Transverse colon (tissue), 4 donors: ENCODE measurements around the gene FGFBP2.

Experiments used
- EP300 ChIP-seq: sonication (generic); formaldehyde crosslinking; IDR thresholded peaks from one replicate; pipeline ENCODE4 v1.6.1; 2017; ENCODE audit warnings: antibody characterized with exemption, low read depth
- POLR2A ChIP-seq: fragments of 450-650 bp; IDR thresholded peaks from one replicate; pipeline ENCODE4 v1.6.1; 2016; ENCODE audit warnings: antibody characterized with exemption, mild to moderate bottlenecking, moderate library complexity
- POLR2AphosphoS5 ChIP-seq, 3 donors: sonication (generic); formaldehyde crosslinking; IDR thresholded peaks; one replicate each; pipeline ENCODE4 v1.6.1; 2016; ENCODE audit warnings: antibody characterized with exemption in 3 of 3
- TF ChIP-seq, protein P1 (sequence below), 5 experiments: fragments of 200-600 bp in 3 of 5; fragments of 450-650 bp in 2 of 5; sonication (generic) in 3 of 5; IDR thresholded peaks; 1 replicate in 2 of 5; 2 replicates in 3 of 5; pipeline ENCODE4 v1.5.1; 2016 to 2017; ENCODE audit warnings: antibody characterized with exemption in 5 of 5, inconsistent platforms in 3 of 5, mild to moderate bottlenecking in 2 of 5, moderate library complexity in 1 of 5

GRCh38 chr4:15918484-15919129 is 44.4 kb downstream of the FGFBP2 start:
- TF ChIP-seq, protein P1, sequence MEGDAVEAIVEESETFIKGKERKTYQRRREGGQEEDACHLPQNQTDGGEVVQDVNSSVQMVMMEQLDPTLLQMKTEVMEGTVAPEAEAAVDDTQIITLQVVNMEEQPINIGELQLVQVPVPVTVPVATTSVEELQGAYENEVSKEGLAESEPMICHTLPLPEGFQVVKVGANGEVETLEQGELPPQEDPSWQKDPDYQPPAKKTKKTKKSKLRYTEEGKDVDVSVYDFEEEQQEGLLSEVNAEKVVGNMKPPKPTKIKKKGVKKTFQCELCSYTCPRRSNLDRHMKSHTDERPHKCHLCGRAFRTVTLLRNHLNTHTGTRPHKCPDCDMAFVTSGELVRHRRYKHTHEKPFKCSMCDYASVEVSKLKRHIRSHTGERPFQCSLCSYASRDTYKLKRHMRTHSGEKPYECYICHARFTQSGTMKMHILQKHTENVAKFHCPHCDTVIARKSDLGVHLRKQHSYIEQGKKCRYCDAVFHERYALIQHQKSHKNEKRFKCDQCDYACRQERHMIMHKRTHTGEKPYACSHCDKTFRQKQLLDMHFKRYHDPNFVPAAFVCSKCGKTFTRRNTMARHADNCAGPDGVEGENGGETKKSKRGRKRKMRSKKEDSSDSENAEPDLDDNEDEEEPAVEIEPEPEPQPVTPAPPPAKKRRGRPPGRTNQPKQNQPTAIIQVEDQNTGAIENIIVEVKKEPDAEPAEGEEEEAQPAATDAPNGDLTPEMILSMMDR (IDR thresholded peaks at IDR 0.05), result no peak
- TF ChIP-seq POLR2AphosphoS5 (IDR thresholded peaks at IDR 0.05) (no peak), POLR2A (no peak), EP300 (no peak)
